Measurements from ENCODE around the gene IL17B.

Gene IL17B

DNA sequence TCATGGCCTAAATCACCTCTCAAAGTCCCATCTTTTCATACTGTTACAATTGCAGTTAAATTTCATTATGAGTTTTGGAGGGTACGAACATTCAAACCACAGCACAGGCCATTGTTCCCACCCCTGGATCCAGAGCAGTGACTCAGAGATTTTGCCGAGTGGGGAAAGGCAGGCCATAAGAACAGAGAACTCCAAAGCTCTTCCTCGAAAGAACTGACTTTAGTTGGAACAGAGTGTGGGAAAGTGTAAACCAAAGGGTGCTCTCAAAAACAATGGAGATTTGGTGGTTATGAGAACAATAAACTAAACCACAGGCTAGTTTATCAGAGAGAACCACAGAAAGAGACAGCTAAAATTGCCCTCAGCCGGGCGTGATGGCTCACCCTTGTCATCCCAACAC lies 53.2 kb downstream of the IL17B start:
- DNase-seq (ENCODE audit: low read depth in 2 of 2, low spot score in 1 of 2): no peak

DNA sequence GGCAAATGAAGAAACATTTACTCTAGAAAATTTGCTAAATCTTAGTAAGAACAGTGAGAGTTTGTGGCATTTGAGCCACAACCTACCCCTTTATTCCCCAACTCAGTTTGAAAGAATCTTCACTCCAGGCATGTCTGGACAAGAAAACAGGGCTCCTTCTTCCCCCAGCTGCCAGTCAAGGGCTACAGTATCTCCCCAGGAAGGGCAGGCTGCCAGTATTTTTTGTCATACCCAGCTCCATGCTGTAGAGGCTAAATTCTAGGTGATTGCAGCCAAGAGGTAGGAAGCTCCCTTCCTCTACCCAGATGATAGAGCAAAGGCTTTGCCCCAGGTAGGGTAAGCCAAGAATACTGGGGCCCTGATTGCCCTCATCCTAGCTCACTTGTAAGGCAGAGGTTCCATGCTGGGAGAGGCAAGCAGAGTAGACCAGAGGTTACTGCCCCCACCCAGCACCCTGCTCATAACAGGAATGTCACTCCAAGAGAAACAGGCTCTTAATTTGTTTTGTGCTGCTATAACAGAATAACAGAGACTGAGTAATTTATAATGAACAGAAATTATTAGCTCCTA lies 53.8 kb downstream of the IL17B start:
- DNase-seq (ENCODE audit: low read depth in 2 of 2, low spot score in 1 of 2): no peak

DNA sequence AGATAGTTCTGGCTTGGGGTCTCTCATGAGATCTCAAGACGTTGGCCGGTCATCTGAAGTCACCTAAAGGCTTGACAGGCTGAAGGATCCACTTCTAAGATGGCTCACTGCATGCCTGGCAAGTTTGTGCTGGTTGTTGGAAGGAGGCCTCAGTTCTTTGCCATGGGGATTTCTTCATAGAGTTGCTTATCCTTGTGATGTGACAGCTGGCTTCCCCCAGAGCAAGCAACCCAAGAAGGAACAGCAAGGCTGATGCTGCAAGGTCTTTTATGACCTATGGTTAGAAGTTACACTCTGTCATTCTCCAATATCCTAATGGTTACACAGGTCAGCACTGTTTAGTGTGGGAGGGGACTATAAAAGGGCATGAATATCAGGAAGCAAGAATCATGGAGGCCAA lies 54.5 kb downstream of the IL17B start:
- no peak for DNase-seq (ENCODE audit: low read depth in 2 of 2, low spot score in 1 of 2)

Data from stimulated activated CD8-positive, alpha-beta memory T cell treated with anti-CD3 and anti-CD28 coated beads, Interleukin-4, amount 100 ng/mL, for 1 hour (primary cell).